Medulla oblongata (tissue), 1 donor: ENCODE measurements around the gene EIF5A.
A peak's percentile ranks its signal among the peaks of the same experiment; 100 is the strongest.

Source experiments
- DNase-seq: peaks from one replicate; pipeline ENCODE4 v3.0.0-alpha.2; 2015; ENCODE audit errors: extremely low spot score

EIF5A gene

DNA sequence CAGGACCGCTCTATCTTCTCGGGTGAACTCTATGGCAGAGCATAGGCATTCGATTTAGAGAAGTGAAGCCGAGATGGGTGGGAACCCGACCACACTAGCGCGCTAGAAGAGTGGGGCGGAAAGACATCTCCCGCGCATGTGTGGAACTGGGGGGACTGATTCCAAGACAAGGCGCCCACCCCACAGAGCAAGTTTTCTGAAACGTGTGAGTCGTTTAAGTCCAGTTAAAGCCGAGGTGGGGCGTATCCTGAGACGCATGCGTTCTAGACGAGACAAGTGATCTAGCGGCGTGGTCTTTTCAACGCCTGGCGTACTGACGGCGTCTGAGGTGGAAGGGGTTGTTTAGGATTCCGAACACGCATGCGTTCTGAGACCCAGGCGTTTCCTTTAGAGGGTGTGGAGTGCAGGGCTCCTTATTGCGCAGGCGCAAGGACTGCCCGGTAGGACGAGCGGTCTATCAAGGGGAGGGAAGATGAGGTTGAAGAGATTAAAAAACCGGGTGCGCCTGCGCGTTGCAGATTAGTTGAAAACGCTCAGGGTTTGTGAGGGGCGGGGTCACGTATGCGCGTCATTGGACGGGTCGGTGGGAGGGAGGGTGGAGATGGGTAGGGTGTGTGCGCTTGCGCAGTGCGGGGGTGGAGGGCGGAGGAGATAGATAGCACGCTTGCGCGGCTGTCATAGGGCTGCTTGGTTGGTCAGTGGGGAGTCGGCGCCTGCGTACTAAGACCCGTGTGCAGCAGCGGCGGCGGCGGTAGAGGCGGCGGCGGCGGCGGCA is at the start of gene EIF5A:
Gene EIF5A, plus strand, starts transcription at position 718 of the 775 bp plus-strand sequence. CDS start 2,008 bp downstream, outside the sequence.
- peak; percentile 100 for DNase-seq

- DNase-seq: no peak
Observed at GRCh38 chr17:7258731-7259554, 48.5 kb upstream of the EIF5A start.

GRCh38 chr17:7259555-7259889 is 47.9 kb upstream of the EIF5A start:
- DNase-seq: no peak

GRCh38 chr17:7260151-7260550 is 47.3 kb upstream of the EIF5A start:
- no peak for DNase-seq

GRCh38 chr17:7260651-7261378 is 46.6 kb upstream of the EIF5A start:
- DNase-seq: no peak

- DNase-seq: no peak
Observed at GRCh38 chr17:7261379-7262191, 45.8 kb upstream of the EIF5A start.

- no peak for DNase-seq
Observed at GRCh38 chr17:7262192-7262934, 45.1 kb upstream of the EIF5A start, which contains the start of gene CLDN7. Gene CLDN7, minus strand, starts transcription at chr17:7262478. Its CDS starts 435 bp downstream, at chr17:7262043.

DNA sequence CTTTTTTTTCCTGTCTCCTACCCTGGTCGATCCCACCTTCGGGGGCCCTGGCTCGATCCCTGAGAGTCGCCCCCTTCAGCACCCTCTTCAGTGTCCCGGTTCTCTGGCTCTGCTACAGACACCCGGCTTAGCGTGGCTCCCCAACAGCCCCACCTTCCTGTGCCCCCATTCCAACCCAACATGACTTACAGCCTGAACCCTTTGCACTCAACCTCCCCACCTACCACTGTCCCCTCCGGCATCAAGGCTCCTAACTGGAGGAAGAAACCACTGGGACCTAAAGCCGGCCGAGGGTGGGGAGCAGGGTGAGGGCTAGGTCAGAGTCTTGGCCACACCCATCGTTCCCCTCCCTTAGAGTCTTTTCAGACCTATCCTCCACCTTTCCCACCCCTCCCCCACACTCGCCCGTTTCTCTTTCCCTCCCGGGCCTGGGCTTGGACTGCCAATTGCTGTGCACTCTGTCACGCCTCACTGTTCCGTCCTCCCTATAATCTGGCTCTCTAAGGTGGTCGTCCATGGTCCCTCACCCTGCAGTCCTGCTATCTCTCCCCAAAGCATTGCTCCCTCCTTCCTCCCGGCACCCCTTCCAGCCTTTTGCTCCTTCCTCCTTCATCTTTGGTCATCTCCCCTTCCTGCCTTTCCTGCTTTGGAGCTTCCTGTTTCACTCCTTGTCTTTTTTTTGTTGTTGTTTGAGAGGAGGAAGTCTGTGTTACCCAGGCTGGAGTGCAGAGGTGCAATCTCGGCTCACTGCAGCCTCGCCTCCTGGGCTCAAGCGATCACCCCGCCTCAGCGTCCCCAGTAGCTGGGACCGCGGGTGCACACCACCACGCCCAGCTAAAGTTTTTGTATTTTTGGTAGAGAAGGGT is 44.3 kb upstream of the EIF5A start:
- DNase-seq: no peak

GRCh38 chr17:7263801-7264078 is 43.7 kb upstream of the EIF5A start:
- no peak for DNase-seq

GRCh38 chr17:7266784-7267183 is 40.6 kb upstream of the EIF5A start:
- DNase-seq: no peak

GRCh38 chr17:7279448-7279847 is 28.0 kb upstream of the EIF5A start:
- DNase-seq: no peak

GRCh38 chr17:7280519-7281073 is 26.8 kb upstream of the EIF5A start:
- DNase-seq: peak; percentile 88

GRCh38 chr17:7281074-7281952 is 26.1 kb upstream of the EIF5A start, which contains the start of gene SLC2A4:
Gene SLC2A4, plus strand, starts transcription at chr17:7281718. Its CDS starts 217 bp downstream, at chr17:7281935.
- peak; percentile 91 for DNase-seq

- no peak for DNase-seq
Observed at GRCh38 chr17:7281953-7282751, 25.3 kb upstream of the EIF5A start.

GRCh38 chr17:7282752-7283321 is 24.6 kb upstream of the EIF5A start:
- DNase-seq: no peak

DNA sequence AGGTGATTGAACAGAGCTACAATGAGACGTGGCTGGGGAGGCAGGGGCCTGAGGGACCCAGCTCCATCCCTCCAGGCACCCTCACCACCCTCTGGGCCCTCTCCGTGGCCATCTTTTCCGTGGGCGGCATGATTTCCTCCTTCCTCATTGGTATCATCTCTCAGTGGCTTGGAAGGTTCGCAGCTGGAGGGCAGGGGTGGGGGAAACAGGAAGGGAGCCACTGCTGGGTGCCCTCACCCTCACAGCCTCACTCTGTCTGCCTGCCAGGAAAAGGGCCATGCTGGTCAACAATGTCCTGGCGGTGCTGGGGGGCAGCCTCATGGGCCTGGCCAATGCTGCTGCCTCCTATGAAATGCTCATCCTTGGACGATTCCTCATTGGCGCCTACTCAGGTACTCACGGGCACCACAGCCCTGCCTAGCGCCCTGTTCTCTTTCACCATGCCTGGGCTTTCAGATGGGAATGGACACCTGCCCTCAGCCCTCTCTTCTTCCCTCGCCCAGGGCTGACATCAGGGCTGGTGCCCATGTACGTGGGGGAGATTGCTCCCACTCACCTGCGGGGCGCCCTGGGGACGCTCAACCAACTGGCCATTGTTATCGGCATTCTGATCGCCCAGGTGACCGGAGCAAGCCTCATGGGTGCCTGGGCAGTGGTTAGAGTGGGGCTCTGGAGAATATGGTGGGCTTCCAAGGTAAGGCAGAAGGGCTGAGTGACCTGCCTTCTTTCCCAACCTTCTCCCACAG is 23.8 kb upstream of the EIF5A start:
- no peak for DNase-seq

DNA sequence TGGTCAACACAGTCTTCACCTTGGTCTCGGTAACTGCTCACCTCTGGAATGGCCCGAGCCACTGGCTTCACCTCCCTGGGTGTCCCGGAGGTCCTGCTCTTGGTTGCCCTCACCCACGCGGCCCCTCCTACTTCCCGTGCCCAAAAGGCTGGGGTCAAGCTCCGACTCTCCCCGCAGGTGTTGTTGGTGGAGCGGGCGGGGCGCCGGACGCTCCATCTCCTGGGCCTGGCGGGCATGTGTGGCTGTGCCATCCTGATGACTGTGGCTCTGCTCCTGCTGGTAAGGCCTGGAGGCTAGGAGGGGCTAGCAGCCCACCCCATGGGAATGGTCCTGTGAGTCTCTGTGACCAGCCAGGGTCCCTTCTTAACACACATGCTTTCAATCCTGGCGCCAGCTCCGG is 22.5 kb upstream of the EIF5A start:
- no peak for DNase-seq
